G401 (cell line): ENCODE results near the gene HS3ST6. TPM values are rescaled to one million over a fixed set of nuclear protein-coding genes. Genes with fewer than 3 reads are reported as not detected.

ENCODE experiments used
- DNase-seq: peaks from one replicate; pipeline ENCODE4 v3.0.0-alpha.2; 2015; ENCODE audit warnings: low spot score
- in situ Hi-C: cut with HindIII; loops from 2 replicates; pipeline ENCODE4 v1.10.0; 2016; ENCODE audit warnings: low sequenced_read_pairs, mixed read lengths
- total RNA-seq: library from RNA; depleted of rRNA; stranded (reverse); fragments of >200 nt; shearing (Covaris generic); gene quantifications from 2 replicates; pipeline ENCODE4 v1.2.3, GENCODE V29; 2014; rRNA removed

HS3ST6 gene
- total RNA-seq, 1 experiment from 2014 or later = 1.2 TPM

GRCh38 chr16:1862394-1862793 is 55.8 kb downstream of the HS3ST6 start:
- DNase-seq = no peak
- in situ Hi-C loops = no loop called here

GRCh38 chr16:1861730-1862129 is 56.5 kb downstream of the HS3ST6 start:
- no peak for DNase-seq
- in situ Hi-C loops = no loop called here

Other genes starting within 250 kb of the HS3ST6 start
- 154 and 199 TPM in 2 replicates for gene JPT2, start 240.1 kb downstream of the HS3ST6 start, total RNA-seq
- gene MAPK8IP3, start 212.2 kb downstream of the HS3ST6 start, total RNA-seq = 20.6 and 27.7 TPM in 2 replicates
- gene NME3, start 146.9 kb downstream of the HS3ST6 start, total RNA-seq = 64.4 and 76.9 TPM in 2 replicates
- 10.4 and 10.6 TPM in 2 replicates for gene EME2, start 145.6 kb downstream of the HS3ST6 start, total RNA-seq
- 276 and 281 TPM in 2 replicates for gene MRPS34, start 145.3 kb downstream of the HS3ST6 start, total RNA-seq
- gene SPSB3, start 135.8 kb downstream of the HS3ST6 start, total RNA-seq = 14.0 and 27.3 TPM in 2 replicates
- 128 and 160 TPM in 2 replicates for gene NUBP2, start 135.5 kb downstream of the HS3ST6 start, total RNA-seq
- 0.31 TPM in 1 of 2 replicates, not detected in the other for gene IGFALS, start 124.7 kb downstream of the HS3ST6 start, total RNA-seq
- gene HAGH, start 91.6 kb downstream of the HS3ST6 start, total RNA-seq = 81.3 and 108 TPM in 2 replicates
- gene FAHD1, start 91.2 kb downstream of the HS3ST6 start, total RNA-seq = 63.5 and 85.2 TPM in 2 replicates
- 81.1 and 105 TPM in 2 replicates for gene MEIOB, start 46.3 kb downstream of the HS3ST6 start, total RNA-seq
- 72.3 and 79.3 TPM in 2 replicates for gene MSRB1, start 24.8 kb upstream of the HS3ST6 start, total RNA-seq
- not detected in 2 replicates for gene RPL3L, start 36.3 kb upstream of the HS3ST6 start, total RNA-seq
- 339 and 361 TPM in 2 replicates for gene NDUFB10, start 41.1 kb upstream of the HS3ST6 start, total RNA-seq
- 10,196 and 11,503 TPM in 2 replicates for gene RPS2, start 46.4 kb upstream of the HS3ST6 start, total RNA-seq
- not detected in 2 replicates for gene RNF151, start 48.4 kb upstream of the HS3ST6 start, total RNA-seq
- gene TBL3, start 53.6 kb upstream of the HS3ST6 start, total RNA-seq = 78.6 and 84.2 TPM in 2 replicates
- gene NOXO1, start 63.1 kb upstream of the HS3ST6 start, total RNA-seq = not detected in 2 replicates
- 41.8 and 51.5 TPM in 2 replicates for gene GFER, start 65.8 kb upstream of the HS3ST6 start, total RNA-seq
- 30.5 and 36.7 TPM in 2 replicates for gene SYNGR3, start 71.6 kb upstream of the HS3ST6 start, total RNA-seq
- gene ZNF598, start 91.4 kb upstream of the HS3ST6 start, total RNA-seq = 58.0 and 72.1 TPM in 2 replicates
- gene NPW, start 101.4 kb upstream of the HS3ST6 start, total RNA-seq = not detected in 2 replicates
- gene NHERF2, start 108.5 kb upstream of the HS3ST6 start, total RNA-seq = 20.5 and 28.9 TPM in 2 replicates
- gene NTHL1, start 129.4 kb upstream of the HS3ST6 start, total RNA-seq = 25.2 and 36.6 TPM in 2 replicates
- gene TSC2, start 129.6 kb upstream of the HS3ST6 start, total RNA-seq = 23.3 and 36.4 TPM in 2 replicates
- 42.0 and 113 TPM in 2 replicates for gene PKD1, start 217.5 kb upstream of the HS3ST6 start, total RNA-seq
- 46.8 and 55.2 TPM in 2 replicates for gene RAB26, start 230.2 kb upstream of the HS3ST6 start, total RNA-seq
- 76.1 and 99.9 TPM in 2 replicates for gene TRAF7, start 237.4 kb upstream of the HS3ST6 start, total RNA-seq